Ascending aorta (tissue), 2 donors: ENCODE data around the gene SH3BP1. TPM values are rescaled to one million over a fixed set of nuclear protein-coding genes. Genes with fewer than 3 reads are reported as not detected.

ENCODE experiments used
- DNase-seq, 2 donors: peaks; one replicate each; pipeline ENCODE4 v3.0.0-alpha.2; 2019; ENCODE audit warnings: low spot score in 2 of 2
- H3K27ac ChIP-seq, 2 donors: fragments of 200-600 bp; sonication (generic); one replicate each; pipeline ENCODE4 v1.5.1; 2016 to 2017; ENCODE audit warnings: mild to moderate bottlenecking in 1 of 2
- H3K27me3 ChIP-seq: fragments of 200-600 bp; sonication (generic); one replicate; pipeline ENCODE4 v1.5.1; 2017
- H3K36me3 ChIP-seq, 2 donors: fragments of 200-600 bp; sonication (generic); one replicate each; pipeline ENCODE4 v1.5.1; 2016
- H3K4me1 ChIP-seq, 2 donors: fragments of 200-600 bp; sonication (generic); one replicate each; pipeline ENCODE4 v1.5.1; 2016 to 2017; ENCODE audit warnings: mild to moderate bottlenecking in 1 of 2
- H3K4me3 ChIP-seq, 2 donors: fragments of 200-600 bp; sonication (generic); one replicate each; pipeline ENCODE4 v1.5.1; 2016 to 2017; ENCODE audit warnings: mild to moderate bottlenecking in 1 of 2
- H3K9me3 ChIP-seq, 2 donors: fragments of 200-600 bp; sonication (generic); one replicate each; pipeline ENCODE4 v1.5.1; 2016
- intact Hi-C: fragments of 100-400 bp; cut with DNase I; formaldehyde crosslinking; loops from one replicate; pipeline ENCODE4 v1.15.1; 2023
- total RNA-seq: library from RNA; depleted of rRNA; stranded (reverse); fragments of >200 nt; gene quantifications from one replicate; pipeline ENCODE4 v1.1.0, GENCODE V29; 2016
- TF ChIP-seq, protein P1 (sequence below), 3 experiments: fragments of 200-600 bp in 2 of 3; fragments of 450-650 bp in 1 of 3; sonication (generic) in 2 of 3; IDR thresholded peaks; one replicate each; pipeline ENCODE4 v1.5.1; 2016 to 2019; ENCODE audit warnings: antibody characterized with exemption in 3 of 3, mild to moderate bottlenecking in 1 of 3, moderate library complexity in 1 of 3

SH3BP1 gene
- total RNA-seq, 1 donor from 2014 or later, result 33.7 TPM

DNA sequence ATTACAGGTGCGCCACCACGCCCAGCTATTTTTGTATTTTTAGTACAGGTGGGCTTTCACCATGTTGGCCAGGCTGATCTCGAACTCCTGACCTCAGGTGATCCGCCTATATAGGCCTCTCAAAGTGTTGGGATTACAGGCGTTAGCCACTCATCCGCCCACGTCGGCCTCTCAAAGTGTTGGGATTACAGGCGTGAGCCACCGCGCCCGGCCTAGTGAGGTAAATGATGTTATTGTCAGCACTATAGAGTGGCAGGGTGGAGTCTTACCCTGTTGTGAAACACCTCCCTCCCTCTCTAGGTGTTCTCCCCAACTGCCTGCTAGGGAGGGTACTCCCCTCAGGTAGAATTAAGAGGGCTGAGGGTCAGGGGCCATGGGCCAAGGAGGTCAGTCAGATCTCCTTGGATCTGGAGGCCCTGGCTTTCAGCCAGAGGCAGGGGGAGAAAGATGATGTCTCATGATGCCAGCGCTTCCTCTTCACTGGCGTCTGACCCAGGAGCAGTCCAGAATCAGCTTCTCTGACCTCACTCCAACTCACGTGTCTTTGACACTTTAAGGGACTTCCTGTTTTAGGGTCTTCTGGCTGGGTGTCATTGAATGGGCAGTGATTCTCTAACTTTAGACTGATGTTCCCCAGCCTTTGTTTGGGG is 28.9 kb upstream of the SH3BP1 start:
- H3K27me3 ChIP-seq, result no peaks in the 10 kb centered on the region
- H3K4me3 ChIP-seq, result peak overlapping the region in 1 of 2 donors; percentile 79
- peak overlapping the region in 1 of 2 donors; percentile 92 for H3K27ac ChIP-seq
- intact Hi-C loops, result no loop called here
- no peaks in the 10 kb centered on the region for H3K9me3 ChIP-seq
- TF ChIP-seq, protein P1, sequence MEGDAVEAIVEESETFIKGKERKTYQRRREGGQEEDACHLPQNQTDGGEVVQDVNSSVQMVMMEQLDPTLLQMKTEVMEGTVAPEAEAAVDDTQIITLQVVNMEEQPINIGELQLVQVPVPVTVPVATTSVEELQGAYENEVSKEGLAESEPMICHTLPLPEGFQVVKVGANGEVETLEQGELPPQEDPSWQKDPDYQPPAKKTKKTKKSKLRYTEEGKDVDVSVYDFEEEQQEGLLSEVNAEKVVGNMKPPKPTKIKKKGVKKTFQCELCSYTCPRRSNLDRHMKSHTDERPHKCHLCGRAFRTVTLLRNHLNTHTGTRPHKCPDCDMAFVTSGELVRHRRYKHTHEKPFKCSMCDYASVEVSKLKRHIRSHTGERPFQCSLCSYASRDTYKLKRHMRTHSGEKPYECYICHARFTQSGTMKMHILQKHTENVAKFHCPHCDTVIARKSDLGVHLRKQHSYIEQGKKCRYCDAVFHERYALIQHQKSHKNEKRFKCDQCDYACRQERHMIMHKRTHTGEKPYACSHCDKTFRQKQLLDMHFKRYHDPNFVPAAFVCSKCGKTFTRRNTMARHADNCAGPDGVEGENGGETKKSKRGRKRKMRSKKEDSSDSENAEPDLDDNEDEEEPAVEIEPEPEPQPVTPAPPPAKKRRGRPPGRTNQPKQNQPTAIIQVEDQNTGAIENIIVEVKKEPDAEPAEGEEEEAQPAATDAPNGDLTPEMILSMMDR (IDR thresholded peaks at IDR 0.05), result no peak
- no peak for DNase-seq
- H3K4me1 ChIP-seq, result peaks cover 5 to 37% of the 10 kb centered on the region in 2 donors
- peaks cover 2 to 15% of the 10 kb centered on the region in 2 donors for H3K36me3 ChIP-seq

DNA sequence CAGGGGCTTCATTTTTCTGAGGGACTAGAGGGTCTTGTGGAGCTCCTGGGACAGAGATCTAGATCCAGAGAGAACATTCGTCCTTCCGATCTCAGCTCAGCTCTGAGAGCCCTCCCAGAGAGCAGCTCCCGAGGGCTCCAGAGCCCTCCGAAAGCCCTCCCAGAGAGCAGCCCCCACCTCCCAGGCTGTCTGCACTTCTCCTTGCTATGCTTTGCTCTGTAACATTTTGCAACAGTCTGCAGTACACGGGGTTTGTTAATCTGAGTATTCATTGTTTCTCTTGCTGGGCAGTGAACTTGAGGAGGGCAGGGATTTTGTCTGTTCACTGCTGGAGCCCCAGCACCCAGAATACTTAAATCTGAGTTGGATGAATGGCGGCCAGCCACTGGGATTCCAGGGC is 28.3 kb upstream of the SH3BP1 start:
- Histone ChIP-seq H3K27me3 (no peaks in the 10 kb centered on the region), H3K4me3 (no peak overlapping the region), H3K9me3 (no peaks in the 10 kb centered on the region), H3K36me3 (peaks cover 6 to 19% of the 10 kb centered on the region in 2 donors), H3K27ac (peak overlapping the region in 1 of 2 donors; percentile 33), H3K4me1 (peaks cover 5 to 37% of the 10 kb centered on the region in 2 donors)
- intact Hi-C loops, result no loop called here
- DNase-seq, result no peak
- TF ChIP-seq, protein P1 (IDR thresholded peaks at IDR 0.05), result no peak

DNA sequence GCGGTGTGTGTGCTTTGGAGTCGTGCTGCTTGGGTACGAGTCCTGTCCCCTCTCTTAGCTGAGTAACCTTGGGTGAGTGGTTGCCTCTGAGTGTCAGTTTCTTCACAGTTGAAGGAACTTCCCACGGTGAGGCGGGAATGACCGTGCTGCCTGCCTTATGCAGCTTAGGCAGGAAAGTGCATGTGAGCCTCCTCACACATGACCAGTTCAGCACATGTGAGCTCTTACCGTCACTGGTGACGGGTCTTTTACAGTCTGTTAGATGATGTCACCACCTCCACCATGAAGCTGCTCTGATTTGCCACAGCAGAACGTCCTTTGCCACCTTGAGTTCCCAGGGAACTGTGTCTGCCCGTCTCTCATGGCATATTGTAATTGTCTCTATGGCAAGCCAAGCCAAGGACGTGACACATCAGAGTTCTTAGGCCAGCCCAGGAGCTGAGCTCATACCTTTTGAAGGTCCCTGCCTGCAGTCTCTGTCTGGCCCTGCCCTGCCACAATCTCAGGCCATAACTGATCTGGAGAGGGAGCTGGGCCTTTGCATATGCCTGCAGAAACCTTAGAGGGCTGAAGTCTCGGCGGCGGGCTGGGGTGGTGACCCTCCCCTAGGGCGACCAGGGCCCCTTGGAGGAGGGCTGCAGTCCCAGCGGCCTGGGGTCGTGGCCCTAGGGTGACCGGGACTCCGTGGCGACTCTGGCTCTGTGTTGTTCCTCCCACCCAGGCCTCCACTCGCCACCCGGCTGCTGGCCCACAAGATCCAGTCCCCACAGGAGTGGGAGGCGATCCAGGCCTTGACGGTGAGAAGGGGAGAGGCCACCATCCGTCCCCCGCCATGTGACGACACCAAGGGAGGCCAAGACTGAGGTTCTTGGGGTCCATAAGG is 23.0 kb upstream of the SH3BP1 start:
- TF ChIP-seq, protein P1 (IDR thresholded peaks at IDR 0.05), result no peak
- H3K27ac ChIP-seq, result no peak overlapping the region
- H3K9me3 ChIP-seq, result no peaks in the 10 kb centered on the region
- no peak overlapping the region for H3K4me3 ChIP-seq
- no peaks in the 10 kb centered on the region for H3K27me3 ChIP-seq
- H3K36me3 ChIP-seq, result peaks cover 32 to 65% of the 10 kb centered on the region in 2 donors
- DNase-seq, result no peak
- intact Hi-C loops, result no loop called here
- H3K4me1 ChIP-seq, result peaks cover 0 to 6% of the 10 kb centered on the region in 2 donors

DNA sequence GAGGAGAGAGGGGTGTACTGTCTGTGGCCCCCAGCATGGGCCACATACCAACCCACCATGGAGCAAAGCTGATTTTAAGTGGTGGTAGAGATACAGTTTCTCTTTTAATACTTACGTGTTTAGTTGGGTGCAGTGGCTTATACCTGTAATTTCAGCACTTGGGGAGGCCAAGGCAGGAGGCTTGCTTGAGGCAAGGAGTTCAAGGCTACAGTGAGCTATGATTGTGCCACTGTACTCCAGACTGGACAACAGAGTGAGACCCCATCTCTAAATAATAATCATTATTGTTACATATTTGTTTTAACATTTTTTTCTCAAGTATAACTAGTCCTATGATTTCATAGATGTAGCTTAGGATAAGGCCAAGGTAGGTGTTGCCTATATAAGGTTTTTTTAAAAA is 22.0 kb upstream of the SH3BP1 start:
- intact Hi-C loops, result no loop called here
- TF ChIP-seq, protein P1 (IDR thresholded peaks at IDR 0.05), result no peak
- Histone ChIP-seq H3K27me3 (no peaks in the 10 kb centered on the region), H3K4me1 (peaks cover 0 to 4% of the 10 kb centered on the region in 2 donors), H3K36me3 (peaks cover 32 to 68% of the 10 kb centered on the region in 2 donors), H3K4me3 (no peak overlapping the region), H3K27ac (no peak overlapping the region), H3K9me3 (no peaks in the 10 kb centered on the region)
- no peak for DNase-seq

DNA sequence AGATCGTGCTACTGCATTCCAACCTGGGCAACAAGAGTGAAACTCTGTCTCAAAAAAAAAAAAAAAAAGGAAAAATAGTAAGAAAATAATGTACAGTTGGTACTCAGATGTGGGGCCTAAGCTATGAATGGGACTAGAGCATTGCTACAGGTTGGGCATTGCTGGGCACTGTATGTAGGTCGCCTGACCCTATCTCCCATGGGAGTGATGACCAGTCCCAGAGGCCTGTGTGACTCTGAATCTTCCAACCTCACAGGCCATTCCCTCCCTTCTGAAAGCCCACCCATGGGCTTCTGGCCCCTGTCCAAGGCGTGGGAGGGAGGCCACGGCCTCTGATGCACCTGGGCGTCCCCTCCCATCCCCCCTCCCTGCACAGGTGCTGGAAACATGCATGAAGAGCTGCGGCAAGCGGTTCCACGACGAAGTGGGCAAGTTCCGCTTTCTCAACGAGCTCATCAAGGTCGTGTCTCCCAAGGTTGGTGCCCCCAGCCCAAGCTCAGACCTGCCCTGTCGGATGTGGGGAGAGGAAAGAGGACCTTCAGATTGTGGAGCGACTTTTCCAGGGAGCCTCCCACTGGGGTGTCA is 21.3 kb upstream of the SH3BP1 start:
- H3K36me3 ChIP-seq, result peaks cover 32 to 75% of the 10 kb centered on the region in 2 donors

More for the DNA sequence above, 21.3 kb upstream of the SH3BP1 start:
- Histone ChIP-seq H3K4me1 (peaks cover 0 to 3% of the 10 kb centered on the region in 2 donors), H3K27me3 (no peaks in the 10 kb centered on the region), H3K4me3 (no peak overlapping the region), H3K27ac (no peak overlapping the region), H3K9me3 (no peaks in the 10 kb centered on the region)
- intact Hi-C loops, result no loop called here
- no peak for DNase-seq
- TF ChIP-seq, protein P1 (IDR thresholded peaks at IDR 0.05), result no peak
